ENCODE results near the gene OBP2B.
"Not testable (repeated sequence)": the region's sequence is repeated elsewhere in the genome, so short reads cannot be mapped to it uniquely, and the experiment has no call there.

DNA sequence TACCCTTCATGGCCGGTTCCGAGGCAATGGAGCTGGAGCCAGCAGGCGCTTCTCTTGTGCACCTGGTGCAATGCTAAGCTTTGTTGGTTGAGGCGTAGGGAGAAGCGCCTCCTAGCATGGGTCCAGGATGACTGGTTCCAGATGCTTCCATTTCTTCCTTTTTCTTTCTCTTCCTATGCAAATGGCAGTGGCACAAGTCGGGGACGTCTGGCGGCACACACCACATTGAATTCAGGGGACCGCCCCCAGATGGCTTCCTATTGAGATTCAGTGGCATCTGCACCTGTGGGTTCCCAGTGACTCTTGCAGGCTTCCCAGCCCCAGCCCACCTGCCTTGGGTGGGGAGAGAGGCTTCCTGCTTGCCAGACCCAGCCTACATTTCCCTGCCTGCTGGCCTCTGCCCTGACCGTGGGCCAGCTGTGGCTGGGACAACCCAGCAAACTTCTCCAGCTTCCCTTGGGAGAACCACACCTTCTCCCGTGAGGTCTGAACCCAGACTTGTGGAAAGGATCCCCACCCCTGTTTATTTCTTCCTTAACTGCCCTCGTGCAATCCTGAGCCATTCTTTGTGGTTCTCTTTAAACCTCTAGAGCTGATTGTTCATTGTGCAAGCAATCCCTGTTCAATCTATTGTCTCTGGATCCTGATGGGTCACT lies 8.4 kb upstream of the OBP2B start:
- TF ChIP-seq POLR2AphosphoS5 (IDR thresholded peaks at IDR 0.05; ENCODE audit: borderline replicate concordance, low read depth, low read length); EZH2 (IDR thresholded peaks at IDR 0.05): not testable (repeated sequence)
